M059J (cell line): ENCODE measurements around the gene PILRA. TPM values are rescaled to one million over a fixed set of nuclear protein-coding genes. Genes with fewer than 3 reads are reported as not detected.
"Not testable (repeated sequence)": the region's sequence is repeated elsewhere in the genome, so short reads cannot be mapped to it uniquely, and the experiment has no call there.

ENCODE experiments used
- DNase-seq: peaks from one replicate; pipeline ENCODE4 v3.0.0-alpha.2; 2012; ENCODE audit warnings: low read depth
- total RNA-seq: library from RNA; depleted of rRNA; stranded (reverse); fragments of >200 nt; shearing (Covaris generic); gene quantifications from 2 replicates; pipeline ENCODE4 v1.2.3, GENCODE V29; 2014

Gene PILRA
- total RNA-seq, 1 experiment from 2014 or later = 0.54 TPM

GRCh38 chr7:100380196-100380595 lies 6.9 kb downstream of the PILRA start:
- DNase-seq = no peak

GRCh38 chr7:100381531-100382233 lies 8.4 kb downstream of the PILRA start:
- DNase-seq = not testable (repeated sequence)

GRCh38 chr7:100382234-100382853 lies 9.1 kb downstream of the PILRA start:
- not testable (repeated sequence) for DNase-seq

GRCh38 chr7:100384628-100385294 lies 11.5 kb downstream of the PILRA start:
- no peak for DNase-seq

GRCh38 chr7:100386940-100387339 lies 13.7 kb downstream of the PILRA start:
- no peak for DNase-seq

- DNase-seq = no peak
Observed at GRCh38 chr7:100387695-100388094, 14.4 kb downstream of the PILRA start.

- DNase-seq = no peak
Observed at GRCh38 chr7:100389437-100390088, 16.3 kb downstream of the PILRA start.

- no peak for DNase-seq
Observed at GRCh38 chr7:100390286-100391009, 17.2 kb downstream of the PILRA start.

- DNase-seq = no peak
Observed at GRCh38 chr7:100393233-100393905, 20.1 kb downstream of the PILRA start.

- DNase-seq = no peak
Observed at GRCh38 chr7:100394077-100394476, 20.8 kb downstream of the PILRA start.

- DNase-seq = no peak
Observed at GRCh38 chr7:100396421-100396982, 23.2 kb downstream of the PILRA start.

GRCh38 chr7:100397315-100398081 lies 24.2 kb downstream of the PILRA start:
- no peak for DNase-seq

- no peak for DNase-seq
Observed at GRCh38 chr7:100398239-100398638, 25.0 kb downstream of the PILRA start.

- DNase-seq = no peak
Observed at GRCh38 chr7:100400041-100400440, 26.8 kb downstream of the PILRA start.

- DNase-seq = no peak
Observed at GRCh38 chr7:100400656-100401055, 27.4 kb downstream of the PILRA start.

- DNase-seq = no peak
Observed at GRCh38 chr7:100401811-100402210, 28.5 kb downstream of the PILRA start.

GRCh38 chr7:100402241-100402640 lies 29.0 kb downstream of the PILRA start:
- DNase-seq = no peak

GRCh38 chr7:100406767-100407166 lies 33.5 kb downstream of the PILRA start:
- peak; percentile 86 for DNase-seq

- DNase-seq = peak; percentile 85
Observed at GRCh38 chr7:100407285-100408180, 34.2 kb downstream of the PILRA start.
